ENCODE results near the gene UBR4. TPM values are rescaled to one million over a fixed set of nuclear protein-coding genes. Genes with fewer than 3 reads are reported as not detected.

The UBR4 gene
- total RNA-seq, 1 donor from 2014 or later = 223 TPM

DNA sequence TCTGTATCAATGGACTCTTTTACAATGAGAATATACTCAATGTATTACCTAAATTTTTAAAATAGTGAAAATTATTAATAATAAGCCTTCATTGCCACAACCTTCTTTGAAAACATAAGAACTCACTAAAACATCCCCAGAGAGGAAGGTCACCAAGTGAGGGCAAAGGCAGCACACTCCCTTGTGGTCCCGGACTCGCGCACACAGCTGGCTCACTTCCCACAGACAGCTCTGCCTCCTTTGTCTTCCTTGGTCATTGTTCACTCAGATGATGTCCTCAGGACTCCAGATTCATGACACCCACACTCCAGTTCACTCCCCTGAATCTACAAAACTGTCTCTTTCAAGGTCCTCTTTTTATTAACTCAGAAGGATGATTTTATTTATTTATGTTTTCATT is 19.2 kb upstream of the UBR4 start:
- Mint-ChIP-seq H3K4me1 (ENCODE audit: unreplicated experiment) (no peaks in the 10 kb centered on the region), H3K36me3 (ENCODE audit: low read depth, unreplicated experiment) (peaks cover 31% of the 10 kb centered on the region), H3K4me3 (ENCODE audit: unreplicated experiment) (no peak overlapping the region), H3K27ac (ENCODE audit: unreplicated experiment) (no peak overlapping the region), H3K27me3 (ENCODE audit: unreplicated experiment) (peaks cover 2% of the 10 kb centered on the region), H3K9me3 (ENCODE audit: unreplicated experiment) (no peaks in the 10 kb centered on the region)
- TF ChIP-seq, protein P1, sequence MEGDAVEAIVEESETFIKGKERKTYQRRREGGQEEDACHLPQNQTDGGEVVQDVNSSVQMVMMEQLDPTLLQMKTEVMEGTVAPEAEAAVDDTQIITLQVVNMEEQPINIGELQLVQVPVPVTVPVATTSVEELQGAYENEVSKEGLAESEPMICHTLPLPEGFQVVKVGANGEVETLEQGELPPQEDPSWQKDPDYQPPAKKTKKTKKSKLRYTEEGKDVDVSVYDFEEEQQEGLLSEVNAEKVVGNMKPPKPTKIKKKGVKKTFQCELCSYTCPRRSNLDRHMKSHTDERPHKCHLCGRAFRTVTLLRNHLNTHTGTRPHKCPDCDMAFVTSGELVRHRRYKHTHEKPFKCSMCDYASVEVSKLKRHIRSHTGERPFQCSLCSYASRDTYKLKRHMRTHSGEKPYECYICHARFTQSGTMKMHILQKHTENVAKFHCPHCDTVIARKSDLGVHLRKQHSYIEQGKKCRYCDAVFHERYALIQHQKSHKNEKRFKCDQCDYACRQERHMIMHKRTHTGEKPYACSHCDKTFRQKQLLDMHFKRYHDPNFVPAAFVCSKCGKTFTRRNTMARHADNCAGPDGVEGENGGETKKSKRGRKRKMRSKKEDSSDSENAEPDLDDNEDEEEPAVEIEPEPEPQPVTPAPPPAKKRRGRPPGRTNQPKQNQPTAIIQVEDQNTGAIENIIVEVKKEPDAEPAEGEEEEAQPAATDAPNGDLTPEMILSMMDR (IDR thresholded peaks at IDR 0.05; ENCODE audit: unreplicated experiment) = no peak
- DNase-seq (ENCODE audit: low spot score) = no peak

DNA sequence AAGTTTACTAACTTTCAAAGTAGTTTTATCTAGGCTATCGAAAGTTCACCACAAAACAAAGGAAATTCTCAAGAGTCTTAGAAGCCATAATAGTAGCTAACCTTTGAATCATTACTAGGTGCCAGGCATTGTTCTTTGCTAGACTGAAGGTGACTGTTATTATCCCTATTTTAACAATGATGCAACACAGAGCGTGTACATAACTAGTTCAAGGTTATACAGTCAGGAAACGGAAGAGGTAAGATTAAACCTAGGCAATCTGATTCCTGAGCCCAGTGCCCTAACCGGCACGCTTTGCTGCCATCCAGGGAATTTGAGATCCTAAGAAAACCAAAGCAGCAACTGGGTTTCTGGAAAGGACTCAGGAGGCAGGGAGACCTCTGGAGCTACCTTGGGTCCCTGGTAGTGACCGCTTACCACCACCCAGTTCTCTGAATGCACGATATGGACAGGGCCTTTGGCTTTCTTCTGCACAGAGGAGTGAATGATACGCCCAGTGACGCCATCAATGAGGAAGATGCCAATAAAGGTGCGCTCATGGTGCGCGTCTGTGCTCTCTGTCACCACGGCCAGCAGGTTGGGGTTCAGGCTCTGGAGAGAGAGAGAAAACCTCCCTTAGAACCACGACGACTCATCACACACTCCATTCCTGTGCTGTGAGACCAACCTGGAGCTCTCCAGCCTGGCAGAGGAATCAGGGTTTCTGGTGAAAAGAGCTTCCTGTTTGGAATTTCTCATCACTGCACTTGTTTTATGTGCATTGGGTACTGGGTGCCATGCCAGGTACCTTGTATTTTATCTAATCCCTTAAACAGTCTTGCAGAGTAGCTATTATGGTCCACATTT is 13.1 kb upstream of the UBR4 start:
- Mint-ChIP-seq H3K9me3 (ENCODE audit: unreplicated experiment) (no peaks in the 10 kb centered on the region), H3K27me3 (ENCODE audit: unreplicated experiment) (peaks cover 5% of the 10 kb centered on the region), H3K4me3 (ENCODE audit: unreplicated experiment) (no peak overlapping the region), H3K27ac (ENCODE audit: unreplicated experiment) (peak overlapping the region; percentile 8), H3K4me1 (ENCODE audit: unreplicated experiment) (no peaks in the 10 kb centered on the region), H3K36me3 (ENCODE audit: low read depth, unreplicated experiment) (peaks cover 39% of the 10 kb centered on the region)
- TF ChIP-seq, protein P1 (IDR thresholded peaks at IDR 0.05; ENCODE audit: unreplicated experiment) = no peak
- no peak for DNase-seq (ENCODE audit: low spot score)

DNA sequence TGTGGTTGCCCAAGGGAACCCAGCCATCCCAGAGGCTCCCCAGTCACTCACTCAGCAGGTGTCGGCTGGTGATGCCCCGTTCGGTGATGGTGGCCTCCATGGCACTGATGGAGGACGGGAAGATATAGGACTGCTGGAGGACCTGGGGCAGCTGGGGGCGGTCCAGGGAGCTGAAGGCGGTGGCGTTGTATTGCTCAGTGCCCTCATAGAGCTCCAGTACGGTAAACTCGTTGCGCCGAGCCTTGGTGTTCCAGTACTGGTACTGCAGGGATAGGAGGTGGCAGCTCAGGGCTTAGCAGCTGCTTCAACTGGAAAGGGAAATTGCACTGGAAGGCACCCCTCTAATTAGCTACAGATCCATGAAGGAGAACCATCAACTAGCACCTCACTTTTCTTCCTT is 12.5 kb upstream of the UBR4 start:
- no peaks in the 10 kb centered on the region for H3K4me1 Mint-ChIP-seq (ENCODE audit: unreplicated experiment)
- no peak overlapping the region for H3K4me3 Mint-ChIP-seq (ENCODE audit: unreplicated experiment)
- H3K36me3 Mint-ChIP-seq (ENCODE audit: low read depth, unreplicated experiment) = peaks cover 39% of the 10 kb centered on the region
- H3K27ac Mint-ChIP-seq (ENCODE audit: unreplicated experiment) = peak overlapping the region; percentile 8
- TF ChIP-seq, protein P1 (IDR thresholded peaks at IDR 0.05; ENCODE audit: unreplicated experiment) = no peak
- no peaks in the 10 kb centered on the region for H3K9me3 Mint-ChIP-seq (ENCODE audit: unreplicated experiment)
- H3K27me3 Mint-ChIP-seq (ENCODE audit: unreplicated experiment) = peaks cover 5% of the 10 kb centered on the region
- DNase-seq (ENCODE audit: low spot score) = no peak

DNA sequence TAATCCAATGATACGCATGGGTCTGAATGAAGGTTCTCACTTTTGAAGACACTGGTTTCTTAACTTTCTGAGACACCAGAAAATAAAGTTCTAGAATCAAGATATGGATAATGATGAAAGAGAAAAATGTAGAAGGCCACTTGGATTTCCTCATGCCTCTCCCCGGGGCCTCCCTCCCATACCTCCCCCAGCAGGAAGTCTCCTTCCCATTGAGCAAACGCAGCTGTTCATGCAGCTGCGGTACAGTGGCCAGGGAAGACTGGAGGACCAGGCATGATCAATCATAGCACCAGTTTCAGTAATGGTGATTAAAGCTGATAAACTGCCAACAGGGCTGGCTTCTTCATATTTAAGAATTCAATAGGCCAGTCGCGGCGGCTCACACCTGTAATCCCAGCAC is 10.9 kb upstream of the UBR4 start:
- DNase-seq (ENCODE audit: low spot score) = no peak
- H3K27ac Mint-ChIP-seq (ENCODE audit: unreplicated experiment) = peak overlapping the region; percentile 53
- TF ChIP-seq, protein P1 (IDR thresholded peaks at IDR 0.05; ENCODE audit: unreplicated experiment) = no peak
- H3K4me1 Mint-ChIP-seq (ENCODE audit: unreplicated experiment) = no peaks in the 10 kb centered on the region
- H3K27me3 Mint-ChIP-seq (ENCODE audit: unreplicated experiment) = peaks cover 5% of the 10 kb centered on the region
- no peaks in the 10 kb centered on the region for H3K9me3 Mint-ChIP-seq (ENCODE audit: unreplicated experiment)
- H3K4me3 Mint-ChIP-seq (ENCODE audit: unreplicated experiment) = no peak overlapping the region
- H3K36me3 Mint-ChIP-seq (ENCODE audit: low read depth, unreplicated experiment) = peaks cover 41% of the 10 kb centered on the region

Measured in endothelial cell (in vitro differentiated cells).